ENCODE data around the gene KIAA0586. TPM values are rescaled to one million over a fixed set of nuclear protein-coding genes. Genes with fewer than 3 reads are reported as not detected.

Gene KIAA0586
- total RNA-seq, 2 experiments from 2014 or later = 29.7 to 31.4 TPM

DNA sequence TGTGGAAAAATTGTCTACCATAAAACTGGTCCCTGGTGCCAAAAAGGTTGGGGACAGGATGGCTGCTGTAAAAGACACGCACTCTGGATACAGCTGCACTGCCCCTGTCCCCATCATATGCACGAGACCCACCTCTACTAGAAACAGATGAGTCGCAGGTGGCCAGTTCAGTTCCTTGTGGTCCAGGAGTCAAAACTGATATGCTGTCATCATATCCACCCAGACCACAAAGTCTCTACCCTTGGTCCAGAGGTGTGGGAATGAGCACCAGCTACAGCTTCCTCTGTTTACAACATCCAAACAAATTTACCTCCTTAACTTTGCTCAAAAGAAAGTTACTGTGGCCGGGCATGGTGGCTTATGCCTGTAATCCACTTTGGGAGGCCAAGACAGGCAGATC lies 166.5 kb downstream of the KIAA0586 start:
- Mint-ChIP-seq H3K27ac (no peak overlapping the region), H3K27me3 (peaks cover 2% of the 10 kb centered on the region), H3K4me3 (no peak overlapping the region)

DNA sequence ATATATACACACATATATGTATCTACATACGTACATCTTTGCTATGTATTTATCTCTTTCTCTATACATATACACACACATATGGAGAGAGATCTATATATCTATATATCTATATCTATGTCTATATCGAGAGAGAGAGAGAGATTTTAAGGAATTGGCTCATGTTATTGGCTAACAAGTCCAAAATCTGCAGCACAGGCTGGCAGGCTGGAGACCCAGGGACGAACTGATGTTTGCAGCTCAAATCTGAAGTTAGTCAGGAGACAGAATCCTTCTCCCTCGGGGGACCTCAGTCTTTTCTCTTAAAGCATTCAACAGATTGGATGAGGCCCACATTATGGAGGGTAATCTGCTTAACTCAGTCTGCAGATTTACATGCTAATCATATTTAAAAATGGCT lies 169.5 kb downstream of the KIAA0586 start:
- H3K4me3 Mint-ChIP-seq = no peak overlapping the region
- peaks cover 2% of the 10 kb centered on the region for H3K27me3 Mint-ChIP-seq
- ChIA-PET CTCF (interaction anchor here (0.9 to 1.8 kb wide), 2 partner anchors 13 to 201 kb away, joined by 3 to 4 read pairs; partner anchors contain the start of gene TOMM20L), POLR2A (no interaction called here)
- H3K4me1 Mint-ChIP-seq = peaks cover 37% of the 10 kb centered on the region
- DNase-seq = no peak
- H3K27ac Mint-ChIP-seq = no peak overlapping the region
- no peaks in the 10 kb centered on the region for H3K36me3 Mint-ChIP-seq (ENCODE audit: low read depth)
- H3K9me3 Mint-ChIP-seq = peaks cover 3% of the 10 kb centered on the region

More for the DNA sequence above, 166.5 kb downstream of the KIAA0586 start:
- DNase-seq = no peak
- POLR2A ChIA-PET = no interaction called here
- H3K9me3 Mint-ChIP-seq = peaks cover 3% of the 10 kb centered on the region
- CTCF ChIA-PET = no interaction called here
- H3K4me1 Mint-ChIP-seq = peaks cover 29% of the 10 kb centered on the region
- no peaks in the 10 kb centered on the region for H3K36me3 Mint-ChIP-seq (ENCODE audit: low read depth)

DNA sequence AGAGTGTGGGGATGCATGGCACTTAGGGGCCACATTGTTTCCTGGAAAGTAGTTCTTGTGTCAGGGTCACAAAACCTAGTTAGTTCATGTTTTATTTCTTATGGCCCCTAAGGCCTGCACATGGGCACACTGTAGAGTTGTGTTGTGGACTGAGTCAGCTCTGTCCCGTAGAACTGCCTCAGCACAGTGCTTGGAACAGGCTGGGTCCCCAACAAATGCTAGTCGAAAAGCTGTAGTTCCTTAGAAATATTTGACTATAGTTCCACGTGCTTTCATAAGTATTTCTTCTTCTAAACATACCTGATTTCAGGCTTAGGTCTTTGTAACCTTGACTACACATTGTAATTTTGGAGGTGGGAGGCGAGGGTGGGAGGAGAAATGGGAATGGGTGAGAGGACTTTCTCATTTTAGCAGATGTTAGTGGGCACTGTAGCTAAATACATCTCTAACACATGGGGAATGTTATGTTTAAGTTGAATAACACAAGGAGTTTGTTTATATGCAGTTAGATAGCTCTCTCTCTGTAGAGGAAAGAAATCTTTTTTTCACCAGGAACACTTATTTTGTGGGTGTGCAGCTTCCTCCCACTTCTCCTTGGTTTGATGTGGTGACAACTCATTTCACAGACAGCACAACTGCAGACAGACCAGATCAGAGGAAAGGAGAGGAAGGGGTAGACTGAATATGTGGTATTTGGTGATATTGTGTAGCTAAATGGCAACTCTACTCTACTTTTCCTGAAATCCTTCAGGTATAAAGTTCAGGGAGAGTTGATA lies 170.7 kb downstream of the KIAA0586 start:
- POLR2A ChIA-PET = no interaction called here
- H3K9me3 Mint-ChIP-seq = peaks cover 3% of the 10 kb centered on the region
- CTCF ChIA-PET = interaction anchor here (0.9 to 1.2 kb wide), 2 partner anchors 24 to 202 kb away, joined by 3 read pairs; partner anchors contain the start of gene TOMM20L

DNA sequence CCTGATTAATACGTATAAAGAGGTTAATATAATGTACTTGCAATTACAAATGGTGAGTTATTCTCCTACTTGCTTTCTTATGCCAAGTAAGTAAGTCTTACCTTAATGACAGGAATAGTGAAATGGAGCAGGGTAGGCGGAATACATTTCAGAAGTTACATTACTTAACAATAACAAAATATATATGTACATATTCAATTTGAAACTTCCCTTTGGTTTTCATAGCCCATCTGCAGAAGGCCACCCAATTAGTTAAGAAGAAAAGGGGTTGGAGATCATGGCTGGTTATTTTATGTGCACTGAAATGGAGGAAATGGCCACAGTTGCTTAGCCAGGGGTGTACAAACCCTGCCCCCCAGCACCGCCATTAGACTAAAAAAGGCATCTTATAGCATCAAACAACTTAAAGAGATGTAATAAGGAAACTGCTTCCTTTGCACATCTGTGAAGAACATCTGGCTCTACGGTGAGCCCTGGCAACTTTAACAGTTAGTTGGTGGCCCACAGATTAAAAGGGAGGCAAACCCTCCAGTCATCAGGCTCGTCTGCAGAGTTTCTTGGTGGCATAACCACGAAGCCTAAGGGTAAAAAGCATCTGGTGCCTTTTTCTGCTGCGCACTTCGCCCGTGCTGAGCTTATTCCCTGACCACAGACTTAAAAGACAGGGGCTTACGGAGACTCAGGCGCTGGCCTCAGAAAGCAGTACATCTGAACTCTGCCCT lies 171.4 kb downstream of the KIAA0586 start:
- CTCF ChIA-PET = no interaction called here
- DNase-seq = no peak
- peaks cover 3% of the 10 kb centered on the region for H3K9me3 Mint-ChIP-seq
- peaks cover 5% of the 10 kb centered on the region for H3K27me3 Mint-ChIP-seq
- H3K36me3 Mint-ChIP-seq (ENCODE audit: low read depth) = no peaks in the 10 kb centered on the region
- POLR2A ChIA-PET = no interaction called here
- no peak overlapping the region for H3K4me3 Mint-ChIP-seq
- H3K27ac Mint-ChIP-seq = no peak overlapping the region
- peaks cover 37% of the 10 kb centered on the region for H3K4me1 Mint-ChIP-seq

More for the DNA sequence above, 170.7 kb downstream of the KIAA0586 start:
- H3K27ac Mint-ChIP-seq = no peak overlapping the region
- H3K36me3 Mint-ChIP-seq (ENCODE audit: low read depth) = no peaks in the 10 kb centered on the region
- peaks cover 37% of the 10 kb centered on the region for H3K4me1 Mint-ChIP-seq
- H3K27me3 Mint-ChIP-seq = peaks cover 5% of the 10 kb centered on the region
- DNase-seq = peak; percentile 53
- peak overlapping the region; percentile 3 for H3K4me3 Mint-ChIP-seq

DNA sequence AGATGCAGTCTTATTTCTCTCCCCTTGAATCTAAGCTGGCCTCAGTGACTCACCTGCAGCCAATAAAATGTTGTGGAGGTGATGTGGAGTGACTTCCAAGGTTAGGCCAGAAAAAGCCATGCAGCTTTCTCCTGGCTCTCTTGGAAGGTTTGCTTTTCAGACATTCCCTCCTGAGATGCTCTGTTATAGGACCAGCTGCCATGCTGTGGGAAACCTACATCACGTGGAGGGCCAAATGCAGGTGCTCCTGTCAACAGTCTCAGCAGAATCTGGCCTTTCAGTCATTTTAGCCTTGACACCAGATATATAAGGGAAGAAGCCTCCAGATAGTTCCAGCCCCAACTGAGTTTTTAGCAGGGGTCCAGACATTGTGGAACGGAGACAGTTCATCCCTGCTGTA lies 172.2 kb downstream of the KIAA0586 start:
- Mint-ChIP-seq H3K4me3 (no peak overlapping the region), H3K4me1 (peaks cover 37% of the 10 kb centered on the region), H3K27ac (no peak overlapping the region), H3K27me3 (peaks cover 5% of the 10 kb centered on the region), H3K36me3 (ENCODE audit: low read depth) (no peaks in the 10 kb centered on the region), H3K9me3 (peaks cover 3% of the 10 kb centered on the region)
- POLR2A ChIA-PET = no interaction called here
- DNase-seq = no peak
- CTCF ChIA-PET = no interaction called here

Other genes starting within 250 kb of the KIAA0586 start
- gene ACTR10, start 227.6 kb upstream of the KIAA0586 start, total RNA-seq = 10 to 100 TPM; 39.2 to 46.3 TPM
- gene PSMA3, start 182.9 kb upstream of the KIAA0586 start, total RNA-seq = 100 to 1,000 TPM; 233 to 245 TPM
- 10 to 100 TPM; 32.8 to 37.3 TPM for gene ARID4A, start 129.2 kb upstream of the KIAA0586 start, total RNA-seq
- not detected for gene TOMM20L, start 31.8 kb upstream of the KIAA0586 start, total RNA-seq
- gene TIMM9, start 188 bp upstream of the KIAA0586 start, total RNA-seq = 10 to 100 TPM; 36.2 to 45.1 TPM
- 1 to 10 TPM; 1.2 TPM for gene DACT1, start 210.2 kb downstream of the KIAA0586 start, total RNA-seq

Measured in activated CD4-positive, alpha-beta T cell treated with anti-CD3 and anti-CD28 coated beads, Interleukin-2, amount 10 ng/mL, durations not matched to agents 7 days and 5 days (primary cell).